Measurements from ENCODE around the gene LRRC25.
A peak's percentile ranks its signal among the peaks of the same experiment; 100 is the strongest.

LRRC25 gene

GRCh38 chr19:18397242-18398202 is at the start of gene LRRC25:
Gene LRRC25 (minus strand): TSS chr19:18397622. CDS start chr19:18396963, 659 bp downstream.
- no peak for DNase-seq

- DNase-seq, result no peak
These were observed 49.5 kb upstream of the LRRC25 start for GRCh38 chr19:18446811-18447359.

- no peak for DNase-seq
These were observed 48.9 kb upstream of the LRRC25 start for GRCh38 chr19:18446145-18446810.

GRCh38 chr19:18445262-18445948 is 48.0 kb upstream of the LRRC25 start:
- DNase-seq, result no peak

GRCh38 chr19:18444513-18444912 is 47.1 kb upstream of the LRRC25 start:
- no peak for DNase-seq

GRCh38 chr19:18443831-18444230 is 46.4 kb upstream of the LRRC25 start:
- DNase-seq, result no peak

GRCh38 chr19:18443406-18443805 is 46.0 kb upstream of the LRRC25 start:
- DNase-seq, result no peak

GRCh38 chr19:18442941-18443340 is 45.5 kb upstream of the LRRC25 start:
- no peak for DNase-seq

GRCh38 chr19:18441804-18442788 is 44.7 kb upstream of the LRRC25 start:
- no peak for DNase-seq

- DNase-seq, result no peak
These were observed 43.7 kb upstream of the LRRC25 start for GRCh38 chr19:18440936-18441803.

- DNase-seq, result no peak
These were observed 43.0 kb upstream of the LRRC25 start for GRCh38 chr19:18440415-18440877.

GRCh38 chr19:18439910-18440237 is 42.5 kb upstream of the LRRC25 start:
- no peak for DNase-seq

- no peak for DNase-seq
These were observed 41.8 kb upstream of the LRRC25 start for GRCh38 chr19:18439025-18439909.

GRCh38 chr19:18438331-18439024 is 41.1 kb upstream of the LRRC25 start:
- no peak for DNase-seq

GRCh38 chr19:18437491-18438330 is 40.3 kb upstream of the LRRC25 start, which contains the start of gene ISYNA1:
Gene ISYNA1 (minus strand): TSS chr19:18438133. CDS start chr19:18437979, 154 bp downstream.
- peak; percentile 49 to 69 for DNase-seq

GRCh38 chr19:18436671-18437490 is 39.5 kb upstream of the LRRC25 start:
- DNase-seq, result peak; percentile 63 to 77
